ENCODE results near the gene SLC6A12.

Gene SLC6A12

GRCh38 chr12:163406-163986, 50.5 kb downstream of the SLC6A12 start:
- DNase-seq (ENCODE audit: low read depth): no peak

GRCh38 chr12:162467-163307, 51.3 kb downstream of the SLC6A12 start:
- no peak for DNase-seq (ENCODE audit: low read depth)

- DNase-seq (ENCODE audit: low read depth): no peak
These were observed 52.1 kb downstream of the SLC6A12 start for GRCh38 chr12:161823-162222.

- DNase-seq (ENCODE audit: low read depth): no peak
These were observed 53.1 kb downstream of the SLC6A12 start for GRCh38 chr12:160858-161257.

GRCh38 chr12:159156-159782, 54.7 kb downstream of the SLC6A12 start:
- no peak for DNase-seq (ENCODE audit: low read depth)

- no peak for DNase-seq (ENCODE audit: low read depth)
These were observed 56.3 kb downstream of the SLC6A12 start for GRCh38 chr12:157644-158043.

GRCh38 chr12:156945-157344, 57.0 kb downstream of the SLC6A12 start:
- DNase-seq (ENCODE audit: low read depth): no peak

- DNase-seq (ENCODE audit: low read depth): no peak
These were observed 58.3 kb downstream of the SLC6A12 start for GRCh38 chr12:155646-156045.

- no peak for DNase-seq (ENCODE audit: low read depth)
These were observed 59.0 kb downstream of the SLC6A12 start for GRCh38 chr12:155006-155405.

- DNase-seq (ENCODE audit: low read depth): no peak
These were observed 59.9 kb downstream of the SLC6A12 start for GRCh38 chr12:154058-154457.

- peak; percentile 5 for DNase-seq (ENCODE audit: low read depth)
These were observed 60.7 kb downstream of the SLC6A12 start for GRCh38 chr12:153080-153746.

- DNase-seq (ENCODE audit: low read depth): no peak
These were observed 61.5 kb downstream of the SLC6A12 start for GRCh38 chr12:152440-152839.

GRCh38 chr12:151579-151978, 62.4 kb downstream of the SLC6A12 start:
- DNase-seq (ENCODE audit: low read depth): no peak

GRCh38 chr12:148676-149416, 65.1 kb downstream of the SLC6A12 start:
- DNase-seq (ENCODE audit: low read depth): no peak

GRCh38 chr12:147242-147641, 66.7 kb downstream of the SLC6A12 start:
- DNase-seq (ENCODE audit: low read depth): no peak

- DNase-seq (ENCODE audit: low read depth): no peak
These were observed 68.5 kb downstream of the SLC6A12 start for GRCh38 chr12:145369-145960.

GRCh38 chr12:144650-145284, 69.2 kb downstream of the SLC6A12 start:
- DNase-seq (ENCODE audit: low read depth): no peak

- DNase-seq (ENCODE audit: low read depth): no peak
These were observed 69.8 kb downstream of the SLC6A12 start for GRCh38 chr12:143964-144649.

GRCh38 chr12:140162-140561, 73.8 kb downstream of the SLC6A12 start:
- no peak for DNase-seq (ENCODE audit: low read depth)
